ENCODE measurements around the gene NGEF. TPM values are rescaled to one million over a fixed set of nuclear protein-coding genes. Genes with fewer than 3 reads are reported as not detected.

The NGEF gene
- total RNA-seq, 1 donor from 2014 or later: 0.16 TPM

GRCh38 chr2:232950751-232951150 lies 62.3 kb downstream of the NGEF start:
- Mint-ChIP-seq H3K9me3 (ENCODE audit: unreplicated experiment) (peaks cover 3% of the 10 kb centered on the region), H3K27me3 (ENCODE audit: low read depth, unreplicated experiment) (peaks cover 28% of the 10 kb centered on the region), H3K27ac (ENCODE audit: unreplicated experiment) (no peak overlapping the region), H3K4me3 (ENCODE audit: unreplicated experiment) (no peak overlapping the region), H3K4me1 (ENCODE audit: low read depth, unreplicated experiment) (peaks cover 1% of the 10 kb centered on the region), H3K36me3 (ENCODE audit: low read depth, unreplicated experiment) (no peaks in the 10 kb centered on the region)
- no peaks in the 10 kb centered on the region for H3K36me3 ChIP-seq (ENCODE audit: insufficient read depth, low read length)
- no peaks in the 10 kb centered on the region for H4K20me1 ChIP-seq (ENCODE audit: insufficient read depth, low read length)
- H3K27ac ChIP-seq (ENCODE audit: low read depth, low read length): no peak overlapping the region
- DNase-seq (ENCODE audit: low read depth): no peak
- no peak overlapping the region for H3K4me2 ChIP-seq (ENCODE audit: low read length)
- H3K4me3 ChIP-seq (ENCODE audit: insufficient read depth, low read depth, low read length): no peak overlapping the region
- no peaks in the 10 kb centered on the region for H3K9me3 ChIP-seq (ENCODE audit: insufficient read depth, low read depth, low read length)
- FAIRE-seq: no peak
- H3K9ac ChIP-seq (ENCODE audit: low read length): no peak overlapping the region
- no peaks in the 10 kb centered on the region for H3K4me1 ChIP-seq (ENCODE audit: insufficient read depth, low read length)
- TF ChIP-seq CTCF (IDR thresholded peaks at IDR 0.05; ENCODE audit: insufficient read depth, low read depth, low read length) (no peak), EZH2 (IDR thresholded peaks at IDR 0.05; ENCODE audit: insufficient read depth, low read length) (no peak)
- no peaks in the 10 kb centered on the region for H3K79me2 ChIP-seq (ENCODE audit: insufficient read depth, low read length)
- H2AFZ ChIP-seq (ENCODE audit: low read depth, low read length): no peak overlapping the region
- H3K27me3 ChIP-seq (ENCODE audit: insufficient read depth, low read length): peaks cover 8% of the 10 kb centered on the region

GRCh38 chr2:232949016-232949415 lies 64.0 kb downstream of the NGEF start:
- H3K9me3 Mint-ChIP-seq (ENCODE audit: unreplicated experiment): peaks cover 3% of the 10 kb centered on the region
- Histone ChIP-seq H2AFZ (ENCODE audit: low read depth, low read length) (no peak overlapping the region), H3K36me3 (ENCODE audit: insufficient read depth, low read length) (no peaks in the 10 kb centered on the region), H3K27me3 (ENCODE audit: insufficient read depth, low read length) (peaks cover 8% of the 10 kb centered on the region), H3K9me3 (ENCODE audit: insufficient read depth, low read depth, low read length) (no peaks in the 10 kb centered on the region), H4K20me1 (ENCODE audit: insufficient read depth, low read length) (no peaks in the 10 kb centered on the region), H3K79me2 (ENCODE audit: insufficient read depth, low read length) (no peaks in the 10 kb centered on the region), H3K27ac (ENCODE audit: low read depth, low read length) (no peak overlapping the region), H3K4me2 (ENCODE audit: low read length) (no peak overlapping the region), H3K4me1 (ENCODE audit: insufficient read depth, low read length) (no peaks in the 10 kb centered on the region), H3K4me3 (ENCODE audit: insufficient read depth, low read depth, low read length) (no peak overlapping the region), H3K9ac (ENCODE audit: low read length) (no peak overlapping the region)
- no peak overlapping the region for H3K27ac Mint-ChIP-seq (ENCODE audit: unreplicated experiment)
- peaks cover 17% of the 10 kb centered on the region for H3K27me3 Mint-ChIP-seq (ENCODE audit: low read depth, unreplicated experiment)
- no peaks in the 10 kb centered on the region for H3K36me3 Mint-ChIP-seq (ENCODE audit: low read depth, unreplicated experiment)
- FAIRE-seq (no peak), DNase-seq (ENCODE audit: low read depth) (no peak)
- TF ChIP-seq EZH2 (IDR thresholded peaks at IDR 0.05; ENCODE audit: insufficient read depth, low read length) (no peak), CTCF (IDR thresholded peaks at IDR 0.05; ENCODE audit: insufficient read depth, low read depth, low read length) (no peak)
- H3K4me3 Mint-ChIP-seq (ENCODE audit: unreplicated experiment): no peak overlapping the region
- H3K4me1 Mint-ChIP-seq (ENCODE audit: low read depth, unreplicated experiment): peaks cover 1% of the 10 kb centered on the region

GRCh38 chr2:232942831-232943230 lies 70.2 kb downstream of the NGEF start:
- Histone ChIP-seq H3K9ac (ENCODE audit: low read length) (no peak overlapping the region), H4K20me1 (ENCODE audit: insufficient read depth, low read length) (no peaks in the 10 kb centered on the region), H3K27me3 (ENCODE audit: insufficient read depth, low read length) (peaks cover 6% of the 10 kb centered on the region), H3K79me2 (ENCODE audit: insufficient read depth, low read length) (no peaks in the 10 kb centered on the region), H2AFZ (ENCODE audit: low read depth, low read length) (no peak overlapping the region), H3K4me3 (ENCODE audit: insufficient read depth, low read depth, low read length) (no peak overlapping the region), H3K4me1 (ENCODE audit: insufficient read depth, low read length) (no peaks in the 10 kb centered on the region), H3K9me3 (ENCODE audit: insufficient read depth, low read depth, low read length) (no peaks in the 10 kb centered on the region), H3K36me3 (ENCODE audit: insufficient read depth, low read length) (no peaks in the 10 kb centered on the region), H3K4me2 (ENCODE audit: low read length) (no peak overlapping the region), H3K27ac (ENCODE audit: low read depth, low read length) (no peak overlapping the region)
- peak overlapping the region; percentile 7 for H3K27ac Mint-ChIP-seq (ENCODE audit: unreplicated experiment)
- FAIRE-seq (no peak), DNase-seq (ENCODE audit: low read depth) (no peak)
- H3K4me3 Mint-ChIP-seq (ENCODE audit: unreplicated experiment): no peak overlapping the region
- peaks cover 2% of the 10 kb centered on the region for H3K4me1 Mint-ChIP-seq (ENCODE audit: low read depth, unreplicated experiment)
- H3K27me3 Mint-ChIP-seq (ENCODE audit: low read depth, unreplicated experiment): peaks cover 2% of the 10 kb centered on the region
- TF ChIP-seq EZH2 (IDR thresholded peaks at IDR 0.05; ENCODE audit: insufficient read depth, low read length) (no peak), CTCF (IDR thresholded peaks at IDR 0.05; ENCODE audit: insufficient read depth, low read depth, low read length) (no peak)
- H3K36me3 Mint-ChIP-seq (ENCODE audit: low read depth, unreplicated experiment): no peaks in the 10 kb centered on the region
- H3K9me3 Mint-ChIP-seq (ENCODE audit: unreplicated experiment): no peaks in the 10 kb centered on the region
